GF-D8 (cell line): ENCODE data around the gene PKN2.
"Not testable (repeated sequence)": the region's sequence is repeated elsewhere in the genome, so short reads cannot be mapped to it uniquely, and the experiment has no call there.

Experiments used
- DNase-seq: peaks from one replicate; lab custom pipeline; 2025; lab: John Stamatoyannopoulos, UW

Gene PKN2

GRCh38 chr1:88680471-88680870, 3.6 kb upstream of the PKN2 start:
- no peak for DNase-seq

- DNase-seq, result no peak
Observed at GRCh38 chr1:88680911-88681622, 3.0 kb upstream of the PKN2 start.

- peak; percentile 19 for DNase-seq
Observed at GRCh38 chr1:88684482-88685258, 597 bp downstream of the PKN2 start.

- DNase-seq, result no peak
Observed at GRCh38 chr1:88685259-88685620, 1.2 kb downstream of the PKN2 start.

GRCh38 chr1:88691540-88691939, 7.5 kb downstream of the PKN2 start:
- DNase-seq, result no peak

- no peak for DNase-seq
Observed at GRCh38 chr1:88695781-88696180, 11.7 kb downstream of the PKN2 start.

GRCh38 chr1:88697503-88697902, 13.4 kb downstream of the PKN2 start:
- no peak for DNase-seq

- no peak for DNase-seq
Observed at GRCh38 chr1:88698140-88698539, 14.1 kb downstream of the PKN2 start.

GRCh38 chr1:88698764-88699163, 14.7 kb downstream of the PKN2 start:
- DNase-seq, result no peak

GRCh38 chr1:88700425-88701013, 16.4 kb downstream of the PKN2 start:
- no peak for DNase-seq

GRCh38 chr1:88701275-88701674, 17.2 kb downstream of the PKN2 start:
- DNase-seq, result peak; percentile 84

GRCh38 chr1:88701793-88702192, 17.7 kb downstream of the PKN2 start:
- DNase-seq, result not testable (repeated sequence)

GRCh38 chr1:88708011-88708410, 23.9 kb downstream of the PKN2 start:
- DNase-seq, result no peak

- DNase-seq, result not testable (repeated sequence)
Observed at GRCh38 chr1:88712907-88713306, 28.8 kb downstream of the PKN2 start.

- DNase-seq, result not testable (repeated sequence)
Observed at GRCh38 chr1:88716571-88716970, 32.5 kb downstream of the PKN2 start.

- DNase-seq, result no peak
Observed at GRCh38 chr1:88722492-88722891, 38.4 kb downstream of the PKN2 start.

GRCh38 chr1:88726697-88727096, 42.6 kb downstream of the PKN2 start:
- peak; percentile 75 for DNase-seq

- DNase-seq, result no peak
Observed at GRCh38 chr1:88727205-88727604, 43.1 kb downstream of the PKN2 start.

- DNase-seq, result no peak
Observed at GRCh38 chr1:88729297-88729696, 45.2 kb downstream of the PKN2 start.

- DNase-seq, result no peak
Observed at GRCh38 chr1:88730132-88730675, 46.1 kb downstream of the PKN2 start.

- no peak for DNase-seq
Observed at GRCh38 chr1:88730995-88731394, 46.9 kb downstream of the PKN2 start.

GRCh38 chr1:88731475-88732269, 47.6 kb downstream of the PKN2 start:
- DNase-seq, result no peak
